GM12878 (cell line): Measurements from ENCODE around the gene LDLRAD4. TPM values are rescaled to one million over a fixed set of nuclear protein-coding genes. Genes with fewer than 3 reads are reported as not detected.

Experiments
- ATAC-seq: fragments of 200-7000 bp; cut with Tn5 transposase; 3 replicates; pipeline ENCODE4 v1.9.1; 2020; ENCODE audit warnings: mild to moderate bottlenecking, moderate library complexity
- BruUV-seq: library from RNA; stranded (reverse); fragments of 400-500 nt; replicated peaks from 2 replicates; lab custom pipeline; 2021; lab: Mats Ljungman, UMichigan
- CTCF ChIA-PET: fragments of 300-600 bp; sonication (Branson Sonifier 250); formaldehyde crosslinking; extraction: SDS; loops from one replicate; lab custom pipeline; 2021; ENCODE audit warnings: inconsistent platforms; lab: Yijun Ruan, JAX
- POLR2A ChIA-PET: fragments of 350-600 bp; formaldehyde crosslinking; extraction: SDS; loops from one replicate; lab custom pipeline; 2021; ENCODE audit warnings: inconsistent platforms; lab: Charles Lee
- RAD21 ChIA-PET: fragments of 300-600 bp; sonication (Branson Sonifier 250); formaldehyde crosslinking; loops from one replicate; lab custom pipeline; 2023; ENCODE audit warnings: antibody characterized with exemption; ENCODE audit not compliant: unreplicated experiment; lab: Charles Lee
- SMC1A ChIA-PET: fragments of 300-600 bp; sonication (Branson Sonifier 250); formaldehyde crosslinking; loops from one replicate; lab custom pipeline; 2023; ENCODE audit not compliant: unreplicated experiment, uncharacterized antibody; lab: Charles Lee
- DNase-seq: peaks from one replicate; pipeline ENCODE4 v3.0.0-alpha.2; 2011; ENCODE audit warnings: low read depth, low spot score
- FAIRE-seq: peaks from 3 replicates; lab custom pipeline; 2011; peaks lifted over from hg19 to GRCh38; lab: Jason Lieb, UNC
- H2AFZ ChIP-seq: 2 replicates; pipeline ENCODE4 v1.6.0; 2011; ENCODE audit warnings: low read depth, low read length, control low read depth; ENCODE audit not compliant: control insufficient read depth
- H3K27ac ChIP-seq: 2 replicates; pipeline ENCODE4 v1.5.1; 2011; ENCODE audit warnings: control low read depth; ENCODE audit not compliant: control insufficient read depth, insufficient read depth
- H3K27me3 ChIP-seq, 2 experiments: replicated peaks in 1 of 2; 2 replicates each; pipeline versions ENCODE4 v1.6.0 to v1.6.1; 2011; ENCODE audit warnings: low read length in 1 of 2; ENCODE audit not compliant: control insufficient read depth in 2 of 2, insufficient read depth in 2 of 2
- H3K36me3 ChIP-seq, 2 experiments: 2 replicates each; pipeline ENCODE4 v1.5.1; 2011; ENCODE audit warnings: low read length in 1 of 2; ENCODE audit not compliant: control insufficient read depth in 2 of 2, insufficient read depth in 2 of 2
- H3K4me1 ChIP-seq: 2 replicates; pipeline ENCODE4 v1.6.1; 2011; ENCODE audit warnings: mild to moderate bottlenecking, low read length, moderate library complexity, mixed read lengths; ENCODE audit not compliant: control insufficient read depth, insufficient read depth
- H3K4me2 ChIP-seq: 2 replicates; pipeline ENCODE4 v1.6.0; 2011; ENCODE audit warnings: control low read depth; ENCODE audit not compliant: control insufficient read depth, insufficient read depth
- H3K4me3 ChIP-seq: fragments of 200-600 bp; sonication (generic); 2 replicates; pipeline ENCODE4 v1.5.1; 2016
- H3K79me2 ChIP-seq: 2 replicates; pipeline ENCODE4 v1.6.0; 2011; ENCODE audit warnings: low read length; ENCODE audit not compliant: control insufficient read depth, insufficient read depth
- H3K9ac ChIP-seq: 2 replicates; pipeline ENCODE4 v1.8.0; 2011; ENCODE audit warnings: low read length, control low read depth, mixed read lengths; ENCODE audit not compliant: control insufficient read depth, insufficient read depth
- H3K9me3 ChIP-seq: replicated peaks from 3 replicates; pipeline ENCODE4 v1.5.1; 2011; ENCODE audit warnings: mild to moderate bottlenecking, low read length; ENCODE audit not compliant: control insufficient read depth, insufficient read depth
- H4K20me1 ChIP-seq: 2 replicates; pipeline ENCODE4 v1.6.0; 2011; ENCODE audit not compliant: control insufficient read depth, insufficient read depth
- FOS ChIP-seq: IDR thresholded peaks from 3 replicates; pipeline ENCODE4 v1.6.1; 2011; ENCODE audit warnings: borderline replicate concordance; ENCODE audit not compliant: insufficient read length; ENCODE audit errors: extremely low read depth
- FOXK2 ChIP-seq: fragments of 450-650 bp; IDR thresholded peaks from 2 replicates; pipeline ENCODE4 v1.6.1; 2017; ENCODE audit warnings: mild to moderate bottlenecking, moderate library complexity
- GABPA ChIP-seq: IDR thresholded peaks from 2 replicates; pipeline ENCODE4 v1.6.1; 2014; ENCODE audit warnings: antibody characterized with exemption, low read depth, mild to moderate bottlenecking, inconsistent platforms
- KDM1A ChIP-seq: fragments of 200-600 bp; sonication (generic); IDR thresholded peaks from 2 replicates; pipeline ENCODE4 v1.6.1; 2016; ENCODE audit warnings: borderline replicate concordance
- MEF2B ChIP-seq: fragments of 450-650 bp; IDR thresholded peaks from 2 replicates; pipeline ENCODE4 v1.6.1; 2018; ENCODE audit warnings: mild to moderate bottlenecking, moderate library complexity; ENCODE audit not compliant: partially characterized antibody, poor library complexity, severe bottlenecking
- NRF1 ChIP-seq: conservative IDR thresholded peaks from 2 replicates; pipeline ENCODE4 v1.6.1; 2011; ENCODE audit warnings: mild to moderate bottlenecking, low read depth, low read length, improper control_type of control experiment
- PAX5 ChIP-seq: IDR thresholded peaks from 2 replicates; pipeline ENCODE4 v1.6.1; 2011; ENCODE audit warnings: low read depth, low read length, borderline replicate concordance
- POLR2AphosphoS2 ChIP-seq: IDR thresholded peaks from 2 replicates; pipeline ENCODE4 v1.6.1; 2011; ENCODE audit warnings: low read depth, mild to moderate bottlenecking, low read length, improper control_type of control experiment, moderate library complexity
- RAD51 ChIP-seq: fragments of 450-650 bp; IDR thresholded peaks from 2 replicates; pipeline ENCODE4 v1.6.1; 2016; ENCODE audit warnings: moderate library complexity, mild to moderate bottlenecking, inconsistent platforms
- WGBS: methylation state at CpG from one replicate; pipeline ENCODE4 v1.1.6; 2016; ENCODE audit warnings: low lambda C conversion rate; ENCODE audit not compliant: insufficient replicate concordance, insufficient coverage; ENCODE audit errors: missing lambda C conversion rate; 5-methylcytosine and 5-hydroxymethylcytosine counted together
- in situ Hi-C: fragments of 300-500 bp; cut with MboI; formaldehyde crosslinking; loops from 9 replicates; pipeline ENCODE4 v1.14.3; 2018; ENCODE audit warnings: mixed read lengths
- intact Hi-C: fragments of 100-400 bp; cut with micrococcal nuclease; formaldehyde crosslinking; loops from one replicate; pipeline ENCODE4 v1.14.2; 2022; ENCODE audit not compliant: unreplicated experiment
- polyA plus RNA-seq, 11 experiments: library from polyadenylated mRNA; depleted of rRNA in 4 of 11; unstranded in 6 of 11; stranded (reverse) in 5 of 11; fragments of >200 nt; fragmentation: Nextera tagmentation in 4 of 11; fragmentation: Illumina TruSeq in 1 of 11; extraction: Ambion mirVana in 4 of 11; extraction: Trizol in 1 of 11; gene quantifications; 1 replicate in 1 of 11; 2 replicates in 10 of 11; pipeline versions ENCODE4 v1.2.1 to v1.2.3, GENCODE V29; 2011 to 2016; ENCODE audit warnings: inconsistent platforms in 2 of 11, missing spikeins in 2 of 11, low read depth in 1 of 11
- total RNA-seq, 4 experiments: library from RNA; depleted of rRNA in 3 of 4; stranded (reverse); fragments of >200 nt in 3 of 4; fragmentation: Illumina TruSeq in 1 of 4; extraction: Trizol in 1 of 4; gene quantifications; 2 replicates each; pipeline versions ENCODE4 v1.2.1 to v1.2.3, GENCODE V29; 2013 to 2021
- TF ChIP-seq, protein P1 (sequence below): IDR thresholded peaks from 2 replicates; pipeline ENCODE4 v1.6.1; 2011; ENCODE audit warnings: borderline replicate concordance, low read depth, mild to moderate bottlenecking, moderate library complexity, low read length; ENCODE audit not compliant: insufficient read depth, poor library complexity, severe bottlenecking

Gene LDLRAD4
- total and polyA plus RNA-seq, 10 of the 15 experiments (the other 5 are each of a cell fraction or from before 2014, with no cell fraction given), result 2.7 to 16.8 (median 11.2) TPM

DNA sequence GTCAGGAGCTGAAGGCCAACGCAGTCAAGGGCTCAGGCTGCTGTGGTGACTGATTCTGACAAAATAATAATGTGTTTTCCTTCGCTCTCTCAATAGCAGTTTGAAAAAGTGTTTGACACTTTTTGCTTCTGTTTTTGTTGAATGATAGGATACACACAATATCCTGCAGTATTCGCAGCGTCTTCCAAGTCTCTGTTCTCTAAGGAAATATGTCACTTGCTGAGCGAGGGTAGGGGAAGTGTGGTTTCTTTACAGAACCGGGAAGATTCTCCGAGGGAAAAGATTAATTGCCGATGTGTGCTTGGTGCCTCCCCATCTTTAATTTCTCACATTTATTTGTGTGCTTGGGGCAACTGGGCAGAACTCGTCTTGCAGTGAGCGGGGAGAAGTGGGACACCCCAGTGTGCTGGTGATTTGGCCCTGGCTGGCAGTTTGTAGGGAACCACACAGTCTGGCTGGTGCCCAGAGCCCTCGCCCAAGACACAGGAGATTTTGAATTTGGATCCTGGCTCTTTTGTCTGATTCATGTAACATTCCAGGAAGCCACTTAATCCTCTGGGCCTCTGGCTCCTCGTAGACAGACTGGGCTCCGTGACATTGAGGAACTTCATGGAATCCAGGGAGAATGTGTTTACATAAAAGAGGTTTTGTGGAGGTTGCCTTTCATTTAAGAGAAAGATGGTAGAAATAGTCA lies 169.4 kb downstream of the LDLRAD4 start:
- Histone ChIP-seq H2AFZ (no peak overlapping the region), H3K4me1 (no peaks in the 10 kb centered on the region), H3K9me3 (no peaks in the 10 kb centered on the region), H3K9ac (no peak overlapping the region), H3K27ac (no peak overlapping the region), H3K4me2 (no peak overlapping the region), H3K79me2 (no peaks in the 10 kb centered on the region), H4K20me1 (no peaks in the 10 kb centered on the region), H3K4me3 (no peak overlapping the region), H3K36me3 (no peaks in the 10 kb centered on the region), H3K27me3 (no peaks in the 10 kb centered on the region; a peak in 1 of 4 replicates)
- FAIRE-seq (no peak), DNase-seq (no peak), ATAC-seq (no peak)
- TF ChIP-seq MEF2B (no peak), POLR2AphosphoS2 (no peak), PAX5 (no peak), FOS (no peak), RAD51 (no peak), NRF1 (no peak), KDM1A (no peak), FOXK2 (no peak), GABPA (no peak)
- TF ChIP-seq, protein P1, sequence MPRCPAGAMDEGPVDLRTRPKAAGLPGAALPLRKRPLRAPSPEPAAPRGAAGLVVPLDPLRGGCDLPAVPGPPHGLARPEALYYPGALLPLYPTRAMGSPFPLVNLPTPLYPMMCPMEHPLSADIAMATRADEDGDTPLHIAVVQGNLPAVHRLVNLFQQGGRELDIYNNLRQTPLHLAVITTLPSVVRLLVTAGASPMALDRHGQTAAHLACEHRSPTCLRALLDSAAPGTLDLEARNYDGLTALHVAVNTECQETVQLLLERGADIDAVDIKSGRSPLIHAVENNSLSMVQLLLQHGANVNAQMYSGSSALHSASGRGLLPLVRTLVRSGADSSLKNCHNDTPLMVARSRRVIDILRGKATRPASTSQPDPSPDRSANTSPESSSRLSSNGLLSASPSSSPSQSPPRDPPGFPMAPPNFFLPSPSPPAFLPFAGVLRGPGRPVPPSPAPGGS, result no peak
- 50% methylated on average over 13 of the region's 13 CpGs for WGBS
- ChIA-PET SMC1A (no interaction called here), RAD21 (no interaction called here), CTCF (no interaction called here), POLR2A (no interaction called here)
- no TSS peak for BruUV-seq
- intact Hi-C loops (loop anchor here (10.0 kb wide), 1 partner anchor 63 kb away; no protein-coding TSS in a partner anchor), in situ Hi-C loops (no loop called here)
